ENCODE data around the gene CHRNA1. TPM values are rescaled to one million over a fixed set of nuclear protein-coding genes. Genes with fewer than 3 reads are reported as not detected.

CHRNA1 gene
- total RNA-seq, 6 donors from 2014 or later: 0.17 TPM; not detected in 5

DNA sequence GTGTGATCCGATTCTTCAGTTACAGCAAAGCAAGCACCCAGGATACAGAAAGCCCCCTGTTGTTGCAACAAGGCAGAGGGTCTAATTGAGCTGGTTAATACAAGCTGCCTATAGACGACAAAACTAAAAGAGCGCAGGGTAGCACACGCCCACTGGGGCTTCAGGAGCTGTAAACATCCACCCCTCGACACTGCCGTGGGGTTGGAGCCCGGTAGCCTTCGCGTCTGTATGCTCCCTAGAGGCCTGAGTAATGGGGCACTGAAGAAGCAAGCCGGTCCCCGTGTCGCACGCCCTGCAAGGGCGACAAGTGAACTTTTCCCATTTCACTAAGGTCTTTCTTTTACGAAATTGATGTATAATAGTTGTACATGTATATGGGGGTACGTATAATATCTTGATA is 24.7 kb upstream of the CHRNA1 start:
- WGBS, 2 donors: 89 to 91% methylated on average over 16 of the region's 16 CpGs
- DNase-seq (no peak), ATAC-seq (ENCODE audit: low FRiP score in 2 of 2) (no peak)
- H3K9me3 ChIP-seq: no peaks in the 10 kb centered on the region
- H3K27me3 ChIP-seq: no peaks in the 10 kb centered on the region
- H3K27ac ChIP-seq: no peak overlapping the region
- no peaks in the 10 kb centered on the region for H3K36me3 ChIP-seq
- H3K4me1 ChIP-seq: peaks cover 0 to 6% (median 0%) of the 10 kb centered on the region in 4 donors
- no peak overlapping the region for H3K4me3 ChIP-seq
- TF ChIP-seq POLR2A (IDR thresholded peaks at IDR 0.05) (no peak), CTCF (IDR thresholded peaks at IDR 0.05) (no peak), EP300 (IDR thresholded peaks at IDR 0.05) (no peak), POLR2AphosphoS5 (IDR thresholded peaks at IDR 0.05) (no peak)

- H3K4me3 ChIP-seq: no peak overlapping the region
- no peaks in the 10 kb centered on the region for H3K9me3 ChIP-seq
- H3K27me3 ChIP-seq: no peaks in the 10 kb centered on the region
- ATAC-seq (ENCODE audit: low FRiP score in 2 of 2): no peak
- H3K27ac ChIP-seq: peak overlapping the region in 1 of 4 donors; percentile 48
- WGBS, 2 donors: 53 to 54% methylated on average over 10 to 15 of the region's 15 CpGs
- H3K36me3 ChIP-seq: no peaks in the 10 kb centered on the region
- peaks cover 0 to 6% (median 0%) of the 10 kb centered on the region in 4 donors for H3K4me1 ChIP-seq
- no peak for DNase-seq
- TF ChIP-seq POLR2AphosphoS5 (IDR thresholded peaks at IDR 0.05) (no peak), EP300 (IDR thresholded peaks at IDR 0.05) (no peak), POLR2A (IDR thresholded peaks at IDR 0.05) (no peak), CTCF (IDR thresholded peaks at IDR 0.05) (no peak)
Measured at GRCh38 chr2:174788291-174788929, 24.1 kb upstream of the CHRNA1 start.

DNA sequence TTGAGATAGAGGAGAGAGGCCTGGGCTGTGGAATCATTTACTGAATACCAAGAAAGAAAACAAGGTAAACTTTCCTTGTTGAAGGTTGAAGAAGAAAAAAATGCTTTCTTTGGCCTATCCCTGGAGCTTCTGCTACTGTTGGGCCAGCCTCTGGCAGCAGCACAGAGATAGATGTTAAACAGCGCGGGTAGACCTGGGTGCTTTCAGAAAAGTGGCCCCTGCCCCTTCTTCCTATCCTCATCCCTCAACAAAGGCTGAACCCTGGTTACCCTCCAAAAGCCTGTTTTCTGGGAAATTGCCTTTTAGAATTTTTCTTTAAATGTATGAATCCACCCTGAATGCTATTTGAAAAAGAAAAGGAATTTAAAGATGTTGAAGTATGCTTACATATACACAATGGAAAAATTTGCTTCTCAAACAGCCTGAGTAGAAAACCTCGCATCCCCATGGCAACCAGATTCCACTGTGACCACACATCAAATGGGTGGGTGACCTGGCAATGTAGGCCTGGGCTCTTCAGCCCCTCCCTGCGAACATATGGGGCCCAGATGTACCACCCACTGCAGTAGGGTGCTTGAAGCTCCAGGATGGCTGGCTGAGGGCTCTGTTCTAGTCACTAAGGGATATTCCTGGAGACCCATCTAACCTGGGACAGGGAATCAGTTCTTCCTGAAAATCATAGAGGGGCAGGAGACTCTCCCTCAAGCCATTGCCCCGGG is 23.4 kb upstream of the CHRNA1 start:
- 58 to 77% methylated on average over 4 to 5 of the region's 5 CpGs for WGBS, 2 donors
- H3K27me3 ChIP-seq: no peaks in the 10 kb centered on the region
- no peak for DNase-seq
- H3K4me3 ChIP-seq: no peak overlapping the region
- peaks cover 0 to 6% (median 0%) of the 10 kb centered on the region in 4 donors for H3K4me1 ChIP-seq
- no peaks in the 10 kb centered on the region for H3K36me3 ChIP-seq
- TF ChIP-seq POLR2AphosphoS5 (IDR thresholded peaks at IDR 0.05) (no peak), EP300 (IDR thresholded peaks at IDR 0.05) (no peak), POLR2A (IDR thresholded peaks at IDR 0.05) (no peak), CTCF (IDR thresholded peaks at IDR 0.05) (no peak)
- H3K27ac ChIP-seq: peak overlapping the region in 1 of 4 donors; percentile 48
- ATAC-seq (ENCODE audit: low FRiP score in 2 of 2): peak in 1 of 2 donors; percentile 42
- no peaks in the 10 kb centered on the region for H3K9me3 ChIP-seq

DNA sequence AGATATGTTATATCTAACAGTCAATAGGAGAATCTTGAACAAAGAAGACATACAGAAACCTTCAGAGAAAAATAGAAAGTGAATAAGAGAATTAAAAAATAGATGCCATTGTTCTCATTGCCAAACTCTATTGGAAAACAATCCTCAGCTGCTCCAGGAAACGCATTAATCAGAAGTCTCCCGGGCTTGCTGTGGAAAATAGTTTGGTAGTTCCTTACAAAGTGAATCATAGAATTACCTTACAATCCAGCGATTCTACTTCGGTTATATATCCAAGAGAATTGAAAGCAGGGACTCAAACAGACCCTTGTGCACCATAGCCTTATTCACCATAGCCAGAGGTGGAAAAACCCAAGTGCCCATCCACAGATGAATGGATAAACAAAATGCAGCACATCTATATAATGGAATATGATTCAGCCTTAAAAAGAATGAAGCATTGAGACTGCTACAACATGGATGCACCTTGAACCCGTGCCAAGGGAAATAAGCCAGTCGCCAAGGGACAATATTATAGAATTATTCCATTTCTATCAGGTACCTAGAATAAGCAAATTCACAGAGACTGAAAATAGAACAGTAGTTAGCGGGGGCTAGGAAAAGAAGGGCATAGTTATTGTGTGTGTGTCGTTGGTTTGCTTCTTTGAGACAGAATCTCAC is 21.9 kb upstream of the CHRNA1 start:
- no peak for TF ChIP-seq CTCF (IDR thresholded peaks at IDR 0.05)
- no peak for TF ChIP-seq POLR2A (IDR thresholded peaks at IDR 0.05)
- TF ChIP-seq EP300 (IDR thresholded peaks at IDR 0.05): no peak
- TF ChIP-seq POLR2AphosphoS5 (IDR thresholded peaks at IDR 0.05): no peak
- no peaks in the 10 kb centered on the region for H3K36me3 ChIP-seq
- no peak overlapping the region for H3K4me3 ChIP-seq
- 74 to 84% methylated on average over 8 of the region's 8 CpGs for WGBS, 2 donors
- no peaks in the 10 kb centered on the region for H3K27me3 ChIP-seq
- H3K27ac ChIP-seq: no peak overlapping the region
- peaks cover 0 to 6% (median 0%) of the 10 kb centered on the region in 4 donors for H3K4me1 ChIP-seq
- no peaks in the 10 kb centered on the region for H3K9me3 ChIP-seq
- ATAC-seq (ENCODE audit: low FRiP score in 2 of 2): no peak
- DNase-seq: no peak
